Tibial artery (tissue), 4 donors: ENCODE results near the gene TPD52L1.
A peak's percentile ranks its signal among the peaks of the same experiment; 100 is the strongest.

ENCODE experiments used
- DNase-seq, 2 donors: peaks; one replicate each; pipeline ENCODE4 v3.0.0-alpha.2; 2019
- H3K27ac ChIP-seq, 2 donors: fragments of 200-600 bp; sonication (generic) in 1 of 2; 1 replicate in 1 of 2; 2 replicates in 1 of 2; pipeline ENCODE4 v1.5.1; 2018 to 2019; ENCODE audit warnings: mild to moderate bottlenecking in 1 of 2
- H3K27me3 ChIP-seq, 2 donors: fragments of 200-600 bp; sonication (generic) in 1 of 2; one replicate each; pipeline versions ENCODE4 v1.5.1 to v1.6.0; 2016 to 2019
- H3K36me3 ChIP-seq, 3 donors: fragments of 200-600 bp; sonication (generic) in 2 of 3; one replicate each; pipeline ENCODE4 v1.5.1; 2016 to 2019; ENCODE audit warnings: mild to moderate bottlenecking in 2 of 3
- H3K4me1 ChIP-seq, 4 donors: fragments of 200-600 bp; sonication (generic) in 2 of 4; 1 replicate in 3 of 4; 2 replicates in 1 of 4; pipeline ENCODE4 v1.5.1; 2016 to 2019
- H3K4me3 ChIP-seq, 2 donors: fragments of 200-600 bp; sonication (generic) in 1 of 2; 1 replicate in 1 of 2; 2 replicates in 1 of 2; pipeline ENCODE4 v1.5.1; 2018 to 2019; ENCODE audit warnings: mild to moderate bottlenecking in 2 of 2
- H3K9me3 ChIP-seq, 3 donors: fragments of 200-600 bp; sonication (generic) in 1 of 3; one replicate each; pipeline ENCODE4 v1.5.1; 2016 to 2019
- CTCF ChIP-seq, 2 experiments: fragments of 200-600 bp in 1 of 2; fragments of 450-650 bp in 1 of 2; IDR thresholded peaks; one replicate each; pipeline ENCODE4 v1.5.1; 2017 to 2019; ENCODE audit warnings: antibody characterized with exemption in 2 of 2, mild to moderate bottlenecking in 1 of 2, moderate library complexity in 1 of 2
- intact Hi-C: fragments of 100-400 bp; cut with DNase I; formaldehyde crosslinking; loops from one replicate; pipeline ENCODE4 v1.15.0; 2023; ENCODE audit warnings: low total_unique reads

The TPD52L1 gene

DNA sequence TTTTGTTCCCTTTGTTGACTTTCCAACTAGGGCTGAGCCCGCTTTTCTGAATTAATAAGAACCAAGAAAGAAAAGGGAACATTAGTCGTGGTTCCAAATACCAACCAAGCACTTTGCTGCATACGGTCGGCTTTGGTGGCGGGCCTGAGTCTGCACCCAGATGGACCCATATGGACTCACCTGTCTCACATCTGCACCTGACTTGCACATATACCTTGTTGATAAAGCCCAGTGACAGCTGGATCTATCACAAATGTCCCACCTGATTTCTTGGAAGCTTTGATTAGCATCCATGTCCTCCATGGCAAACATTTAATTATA, 39.0 kb downstream of the TPD52L1 start:
- H3K36me3 ChIP-seq = no peaks in the 10 kb centered on the region
- H3K27ac ChIP-seq = no peak overlapping the region
- DNase-seq = no peak
- H3K4me3 ChIP-seq = no peak overlapping the region
- peaks cover 0 to 89% (median 49%) of the 10 kb centered on the region in 4 donors for H3K4me1 ChIP-seq
- no peak for TF ChIP-seq CTCF (IDR thresholded peaks at IDR 0.05)
- intact Hi-C loops = no loop called here
- H3K9me3 ChIP-seq = no peaks in the 10 kb centered on the region
- H3K27me3 ChIP-seq = no peaks in the 10 kb centered on the region

DNA sequence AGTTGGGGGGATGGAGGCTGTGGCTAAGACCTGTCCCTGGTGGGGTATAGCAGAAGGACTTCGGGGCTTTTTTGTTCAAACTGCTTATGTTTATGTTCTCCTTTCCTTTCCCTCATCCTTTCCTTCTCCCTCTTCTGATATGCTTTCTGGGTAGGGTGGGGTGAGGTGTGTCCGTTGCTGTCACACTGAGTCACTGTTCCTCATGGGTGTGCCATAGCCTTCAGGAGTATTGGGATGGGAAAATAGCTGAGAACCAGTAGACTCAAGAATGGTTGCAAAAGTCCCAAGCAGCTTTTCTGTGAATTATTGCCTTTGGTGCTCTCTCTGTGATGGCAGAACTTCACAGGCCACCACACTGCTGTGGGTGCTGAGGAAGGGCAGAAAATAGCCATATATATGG, 39.6 kb downstream of the TPD52L1 start:
- intact Hi-C loops = no loop called here
- DNase-seq = no peak

DNA sequence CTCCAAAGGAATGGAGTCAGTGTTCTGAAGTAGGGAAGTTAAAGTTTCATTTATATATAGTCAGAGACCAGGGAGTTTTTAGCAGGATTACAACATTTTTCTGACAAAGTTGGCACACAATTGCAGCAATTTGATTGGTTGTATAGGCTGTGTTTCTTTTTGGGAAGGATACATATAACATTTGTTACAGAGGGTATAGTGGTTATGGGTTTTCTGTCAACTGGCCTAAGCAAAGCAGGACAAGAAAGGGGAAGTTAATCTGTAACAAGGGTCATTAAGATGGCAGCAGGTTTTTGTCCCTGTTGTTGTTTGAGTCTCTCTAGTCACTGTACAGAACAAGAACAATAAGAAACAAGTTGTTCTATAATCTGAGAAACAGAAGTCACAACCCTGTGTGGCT, 41.4 kb downstream of the TPD52L1 start:
- H3K4me1 ChIP-seq = peaks cover 0 to 80% (median 50%) of the 10 kb centered on the region in 4 donors
- peak overlapping the region; percentile 9 to 44 for H3K27ac ChIP-seq
- H3K27me3 ChIP-seq = no peaks in the 10 kb centered on the region
- H3K36me3 ChIP-seq = no peaks in the 10 kb centered on the region
- intact Hi-C loops = no loop called here
- no peak for TF ChIP-seq CTCF (IDR thresholded peaks at IDR 0.05)
- H3K9me3 ChIP-seq = no peaks in the 10 kb centered on the region
- H3K4me3 ChIP-seq = no peak overlapping the region
- no peak for DNase-seq

More for the DNA sequence above, 39.6 kb downstream of the TPD52L1 start:
- H3K4me1 ChIP-seq = peaks cover 0 to 89% (median 52%) of the 10 kb centered on the region in 4 donors
- H3K27ac ChIP-seq = no peak overlapping the region
- H3K9me3 ChIP-seq = no peaks in the 10 kb centered on the region
- no peaks in the 10 kb centered on the region for H3K27me3 ChIP-seq
- no peaks in the 10 kb centered on the region for H3K36me3 ChIP-seq
- TF ChIP-seq CTCF (IDR thresholded peaks at IDR 0.05) = no peak
- H3K4me3 ChIP-seq = no peak overlapping the region

DNA sequence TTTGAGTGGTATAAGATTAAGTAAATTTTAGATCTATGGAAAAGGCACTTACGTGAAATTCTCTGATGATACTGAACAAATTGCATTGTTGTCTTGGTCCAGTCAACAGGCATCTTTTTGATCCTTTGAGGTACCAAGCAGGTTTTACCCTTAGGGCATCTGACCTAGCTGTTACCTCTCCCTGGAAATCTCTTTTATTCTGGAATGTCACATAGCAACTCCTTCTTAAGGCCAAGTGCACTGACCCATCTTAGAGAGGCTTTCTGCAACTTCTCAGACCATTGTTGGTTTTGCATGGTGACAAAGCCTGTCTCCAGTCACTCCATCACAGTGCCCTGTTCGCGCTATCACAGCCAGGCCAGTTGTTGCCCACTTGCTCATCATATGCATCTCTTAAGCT, 42.0 kb downstream of the TPD52L1 start:
- H3K4me3 ChIP-seq = no peak overlapping the region
- no peaks in the 10 kb centered on the region for H3K9me3 ChIP-seq
- intact Hi-C loops = no loop called here
- H3K4me1 ChIP-seq = peaks cover 0 to 83% (median 50%) of the 10 kb centered on the region in 4 donors
- H3K27me3 ChIP-seq = no peaks in the 10 kb centered on the region
- no peak for TF ChIP-seq CTCF (IDR thresholded peaks at IDR 0.05)
- no peak for DNase-seq
- H3K36me3 ChIP-seq = no peaks in the 10 kb centered on the region
- H3K27ac ChIP-seq = peak overlapping the region; percentile 44 to 74

GRCh38 chr6:125196613-125197012, 43.0 kb downstream of the TPD52L1 start:
- intact Hi-C loops = no loop called here
- Histone ChIP-seq H3K27ac (peak overlapping the region; percentile 66 to 74), H3K4me1 (peaks cover 0 to 87% (median 55%) of the 10 kb centered on the region in 4 donors), H3K4me3 (no peak overlapping the region), H3K9me3 (no peaks in the 10 kb centered on the region), H3K36me3 (no peaks in the 10 kb centered on the region), H3K27me3 (no peaks in the 10 kb centered on the region)
- no peak for TF ChIP-seq CTCF (IDR thresholded peaks at IDR 0.05)
- DNase-seq = no peak

DNA sequence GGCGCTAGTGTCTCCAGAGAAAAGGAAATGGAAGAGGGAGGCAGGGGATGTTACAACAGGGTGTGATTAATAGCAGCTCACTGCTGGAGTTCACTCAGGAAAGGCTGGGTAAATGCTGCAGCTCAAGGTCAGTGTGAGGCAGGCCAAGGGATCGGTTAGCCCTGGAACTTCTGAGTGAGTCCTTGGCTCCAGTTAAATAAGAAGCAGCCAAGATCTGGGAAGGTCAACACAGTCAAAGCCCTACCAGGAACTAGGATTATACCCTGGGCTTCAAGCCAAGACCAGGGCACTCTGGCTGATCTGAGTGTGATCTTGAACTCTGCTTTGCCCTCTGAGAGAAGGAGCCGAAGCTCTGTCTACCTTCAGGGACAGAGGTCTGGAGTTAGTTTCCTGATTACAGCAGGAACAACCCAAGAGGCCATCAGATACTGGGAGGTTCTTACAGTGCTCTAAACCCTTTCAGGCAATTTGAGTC, 44.3 kb downstream of the TPD52L1 start:
- Histone ChIP-seq H3K4me1 (peaks cover 0 to 87% (median 57%) of the 10 kb centered on the region in 4 donors), H3K4me3 (no peak overlapping the region), H3K27ac (peak overlapping the region; percentile 66 to 74), H3K9me3 (no peaks in the 10 kb centered on the region), H3K36me3 (no peaks in the 10 kb centered on the region), H3K27me3 (no peaks in the 10 kb centered on the region)
- DNase-seq = peak; percentile 77 to 91
- intact Hi-C loops = no loop called here
- no peak for TF ChIP-seq CTCF (IDR thresholded peaks at IDR 0.05)
